Measurements from ENCODE around the gene ACY1.

Gene ACY1

GRCh38 chr3:51982838-51983577, at the start of gene ACY1:
Gene ACY1, plus strand, starts transcription at chr3:51983535. Its CDS starts 530 bp downstream, at chr3:51984065.
- peak; percentile 99 for DNase-seq

GRCh38 chr3:51934139-51934850, 49.0 kb upstream of the ACY1 start:
- DNase-seq, result no peak

GRCh38 chr3:51934991-51935885, 48.1 kb upstream of the ACY1 start:
- DNase-seq, result no peak

GRCh38 chr3:51935886-51936755, 47.2 kb upstream of the ACY1 start:
- no peak for DNase-seq

- no peak for DNase-seq
Observed at GRCh38 chr3:51937014-51937413, 46.3 kb upstream of the ACY1 start.

- DNase-seq, result peak; percentile 16
Observed at GRCh38 chr3:51937611-51938450, 45.5 kb upstream of the ACY1 start.

- peak; percentile 20 for DNase-seq
Observed at GRCh38 chr3:51938780-51939425, 44.4 kb upstream of the ACY1 start.

GRCh38 chr3:51940648-51941462, 42.5 kb upstream of the ACY1 start:
- peak; percentile 23 for DNase-seq

- no peak for DNase-seq
Observed at GRCh38 chr3:51941463-51941797, 41.9 kb upstream of the ACY1 start.

- peak; percentile 99 for DNase-seq
Observed at GRCh38 chr3:51941798-51942602, 41.3 kb upstream of the ACY1 start, which contains the start of the genes PARP3 and RRP9. Gene PARP3, plus strand, starts transcription at chr3:51942363. Its CDS starts 993 bp downstream, at chr3:51943356. Gene RRP9, minus strand, starts transcription at chr3:51941904. Its CDS starts 37 bp downstream, at chr3:51941867.

- peak; percentile 82 for DNase-seq
Observed at GRCh38 chr3:51942603-51943450, 40.5 kb upstream of the ACY1 start.

- peak; percentile 13 for DNase-seq
Observed at GRCh38 chr3:51943451-51944391, 39.6 kb upstream of the ACY1 start.

- no peak for DNase-seq
Observed at GRCh38 chr3:51944451-51945021, 38.8 kb upstream of the ACY1 start.

GRCh38 chr3:51945031-51945840, 38.1 kb upstream of the ACY1 start:
- no peak for DNase-seq

GRCh38 chr3:51945926-51946705, 37.2 kb upstream of the ACY1 start:
- no peak for DNase-seq
